HG02943 (cell line): ENCODE results near the gene DNAH10.

Experiments used
- ATAC-seq: cut with Tn5 transposase; IDR thresholded peaks from one replicate; pipeline ENCODE4 v1.9.1; 2021; ENCODE audit warnings: mild to moderate bottlenecking, low read depth, moderate library complexity; ENCODE audit not compliant: unreplicated experiment

Gene DNAH10, protein sequence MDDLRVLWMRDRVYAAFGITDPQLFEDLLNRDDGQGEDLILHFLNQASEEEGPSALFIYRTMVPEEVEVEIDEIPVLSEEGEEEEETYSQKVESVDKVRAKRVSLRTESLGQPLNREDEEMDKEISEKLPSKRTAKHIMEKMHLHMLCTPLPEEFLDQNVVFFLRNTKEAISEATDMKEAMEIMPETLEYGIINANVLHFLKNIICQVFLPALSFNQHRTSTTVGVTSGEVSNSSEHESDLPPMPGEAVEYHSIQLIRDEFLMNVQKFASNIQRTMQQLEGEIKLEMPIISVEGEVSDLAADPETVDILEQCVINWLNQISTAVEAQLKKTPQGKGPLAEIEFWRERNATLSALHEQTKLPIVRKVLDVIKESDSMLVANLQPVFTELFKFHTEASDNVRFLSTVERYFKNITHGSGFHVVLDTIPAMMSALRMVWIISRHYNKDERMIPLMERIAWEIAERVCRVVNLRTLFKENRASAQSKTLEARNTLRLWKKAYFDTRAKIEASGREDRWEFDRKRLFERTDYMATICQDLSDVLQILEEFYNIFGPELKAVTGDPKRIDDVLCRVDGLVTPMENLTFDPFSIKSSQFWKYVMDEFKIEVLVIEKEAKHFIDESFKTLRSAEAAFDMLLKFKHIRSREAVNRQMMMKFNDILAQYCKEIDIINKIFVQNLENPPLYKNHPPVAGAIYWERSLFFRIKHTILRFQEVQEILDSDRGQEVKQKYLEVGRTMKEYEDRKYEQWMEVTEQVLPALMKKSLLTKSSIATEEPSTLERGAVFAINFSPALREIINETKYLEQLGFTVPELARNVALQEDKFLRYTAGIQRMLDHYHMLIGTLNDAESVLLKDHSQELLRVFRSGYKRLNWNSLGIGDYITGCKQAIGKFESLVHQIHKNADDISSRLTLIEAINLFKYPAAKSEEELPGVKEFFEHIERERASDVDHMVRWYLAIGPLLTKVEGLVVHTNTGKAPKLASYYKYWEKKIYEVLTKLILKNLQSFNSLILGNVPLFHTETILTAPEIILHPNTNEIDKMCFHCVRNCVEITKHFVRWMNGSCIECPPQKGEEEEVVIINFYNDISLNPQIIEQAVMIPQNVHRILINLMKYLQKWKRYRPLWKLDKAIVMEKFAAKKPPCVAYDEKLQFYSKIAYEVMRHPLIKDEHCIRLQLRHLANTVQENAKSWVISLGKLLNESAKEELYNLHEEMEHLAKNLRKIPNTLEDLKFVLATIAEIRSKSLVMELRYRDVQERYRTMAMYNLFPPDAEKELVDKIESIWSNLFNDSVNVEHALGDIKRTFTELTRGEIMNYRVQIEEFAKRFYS (N-terminal part only)

DNA sequence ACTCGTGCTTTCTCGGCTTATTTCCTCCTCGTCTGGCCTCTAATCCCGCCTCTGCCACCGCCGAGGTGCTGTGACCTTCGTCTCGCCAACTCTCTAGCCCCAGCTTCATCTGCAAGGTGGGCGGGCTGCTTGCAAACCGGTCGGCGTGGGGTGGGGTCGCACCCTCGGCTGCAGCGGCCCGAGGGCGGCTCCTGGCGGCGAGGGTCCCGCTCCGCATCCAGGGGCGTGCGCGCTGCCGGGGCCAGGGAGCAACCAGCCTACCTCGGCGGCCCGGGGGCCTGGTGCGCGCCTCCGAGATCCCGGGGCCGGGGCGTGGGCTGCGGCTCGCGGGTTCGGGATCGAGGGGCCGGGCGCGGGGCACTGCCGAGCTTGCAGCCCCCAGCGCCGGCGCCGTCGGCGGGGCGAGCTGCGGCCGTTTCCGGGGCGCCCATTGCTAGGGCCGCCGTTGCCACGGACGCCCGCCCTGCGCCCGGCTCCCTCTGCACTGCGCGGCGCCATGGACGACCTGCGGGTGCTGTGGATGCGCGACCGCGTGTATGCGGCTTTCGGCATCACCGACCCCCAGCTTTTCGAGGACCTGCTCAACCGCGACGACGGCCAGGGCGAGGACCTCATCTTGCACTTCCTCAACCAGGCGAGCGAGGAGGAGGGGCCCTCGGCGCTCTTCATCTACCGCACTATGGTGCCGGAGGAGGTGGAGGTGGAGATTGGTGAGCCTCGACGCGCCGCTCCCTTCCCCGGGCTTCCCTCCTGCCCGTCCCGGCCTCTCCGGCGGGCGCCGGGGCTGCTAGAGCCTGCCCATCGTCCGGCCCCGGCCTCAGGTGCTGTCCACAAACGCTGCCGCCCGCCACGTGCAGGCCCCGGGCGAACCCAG is at the start of gene DNAH10:
Gene DNAH10, plus strand, starts transcription at position 461 of the 874 bp plus-strand sequence. Its CDS starts 36 bp downstream, at position 497.
- ATAC-seq = no peak

GRCh38 chr12:123712780-123713319 is 49.3 kb upstream of the DNAH10 start:
- ATAC-seq = no peak

GRCh38 chr12:123713398-123713797 is 48.7 kb upstream of the DNAH10 start:
- no peak for ATAC-seq

GRCh38 chr12:123713823-123714585 is 48.1 kb upstream of the DNAH10 start:
- ATAC-seq = no peak

GRCh38 chr12:123715195-123715594 is 46.9 kb upstream of the DNAH10 start:
- no peak for ATAC-seq

DNA sequence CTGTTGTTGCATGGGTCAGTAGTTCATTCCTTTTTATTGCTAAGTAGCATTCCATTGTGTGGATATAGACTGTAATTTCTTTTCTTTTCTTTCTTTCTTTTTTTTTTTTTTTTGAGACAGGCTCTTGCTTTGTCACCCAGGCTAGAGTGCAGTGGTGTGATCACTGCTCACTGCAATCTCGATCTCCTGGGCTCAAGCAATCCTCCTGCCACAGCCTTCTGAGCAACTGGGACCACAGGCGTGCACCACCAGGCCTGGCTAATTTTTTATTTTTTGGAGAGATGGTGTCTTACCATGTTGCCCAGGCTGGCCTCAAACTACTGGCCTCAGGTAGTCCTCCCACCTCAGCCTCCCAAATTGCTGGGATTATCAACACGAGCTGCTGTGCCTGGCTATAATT is 44.8 kb upstream of the DNAH10 start:
- ATAC-seq = no peak

GRCh38 chr12:123720141-123720814 is 41.8 kb upstream of the DNAH10 start:
- ATAC-seq = no peak

- no peak for ATAC-seq
These were observed 40.9 kb upstream of the DNAH10 start for GRCh38 chr12:123721245-123721644.

DNA sequence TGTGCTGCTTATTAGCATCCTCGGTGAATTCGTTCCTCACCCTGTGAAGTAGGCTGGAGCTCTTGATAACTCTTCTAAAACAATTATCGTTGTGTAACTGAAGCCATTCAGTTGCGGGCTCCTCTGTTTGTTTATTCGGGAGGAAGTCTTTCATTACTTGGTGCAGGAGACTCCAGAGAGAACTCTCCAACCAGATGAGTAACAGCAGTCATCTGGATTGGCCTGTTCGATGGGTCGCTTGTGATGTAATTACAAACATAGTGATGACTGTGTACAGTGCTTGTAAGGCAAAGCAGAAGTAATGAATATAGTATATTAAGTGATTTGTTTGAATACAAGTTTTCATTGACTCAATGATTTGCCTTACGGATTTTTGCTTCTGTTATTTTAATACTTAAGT is 39.1 kb upstream of the DNAH10 start:
- no peak for ATAC-seq

DNA sequence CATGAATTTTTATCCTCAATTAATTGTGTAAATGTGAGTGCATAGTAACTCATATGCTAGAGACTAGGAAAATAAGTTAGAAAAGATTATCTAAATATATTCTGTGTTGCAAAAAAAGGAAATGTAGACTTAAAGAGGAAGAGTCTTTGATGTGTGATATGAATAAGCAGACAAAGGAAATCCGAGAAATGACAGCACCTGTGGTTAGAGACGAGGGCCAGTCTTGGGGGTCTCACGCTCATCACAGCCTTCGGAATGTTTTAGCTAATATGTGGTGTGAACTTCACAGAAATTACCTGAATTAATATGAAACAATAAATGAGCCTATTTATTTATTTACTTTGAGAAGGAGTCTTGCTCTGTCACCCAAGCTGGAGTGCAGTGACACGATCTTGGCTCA is 38.3 kb upstream of the DNAH10 start:
- no peak for ATAC-seq

DNA sequence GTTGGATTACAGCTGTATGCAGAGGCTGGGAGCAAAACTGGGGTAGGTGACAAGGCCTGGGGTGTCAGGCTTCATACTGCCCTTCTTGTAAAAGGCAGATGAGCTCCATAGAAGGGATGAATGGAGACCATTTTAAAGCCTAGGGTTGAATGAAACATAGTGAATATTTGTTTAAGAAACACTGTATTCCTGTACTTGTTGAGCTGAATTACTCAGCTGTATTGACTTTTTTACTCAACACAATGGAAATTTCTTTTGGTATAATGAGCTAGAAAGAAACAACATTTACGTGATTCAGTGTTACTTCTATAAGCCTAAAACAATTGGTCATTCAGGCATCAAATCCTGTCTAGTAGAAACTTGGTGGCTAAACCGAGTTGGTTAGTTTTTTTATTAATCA is 35.9 kb upstream of the DNAH10 start:
- no peak for ATAC-seq

- ATAC-seq = no peak
These were observed 35.1 kb upstream of the DNAH10 start for GRCh38 chr12:123726962-123727361.

DNA sequence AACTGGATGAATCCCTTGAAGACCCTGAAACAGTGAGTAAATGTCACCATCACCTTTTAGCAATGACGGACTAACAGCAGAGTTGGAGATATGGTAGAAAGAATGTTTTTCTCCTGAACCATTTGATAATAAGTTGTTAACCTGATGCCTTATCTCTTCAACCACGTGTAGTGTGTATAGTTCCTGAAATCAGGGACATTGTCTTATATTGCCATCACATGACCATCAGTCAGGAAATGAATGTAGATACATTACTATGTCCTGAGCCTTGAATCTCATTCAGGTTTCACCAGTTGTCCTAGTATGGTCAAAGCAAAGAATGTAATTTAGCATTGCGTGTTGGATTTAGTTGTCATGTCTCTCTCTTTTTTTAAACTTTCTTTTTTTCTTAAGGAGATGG is 34.2 kb upstream of the DNAH10 start:
- ATAC-seq = no peak

GRCh38 chr12:123731596-123731995 is 30.5 kb upstream of the DNAH10 start:
- ATAC-seq = no peak

GRCh38 chr12:123732251-123732650 is 29.9 kb upstream of the DNAH10 start:
- no peak for ATAC-seq

- no peak for ATAC-seq
These were observed 28.9 kb upstream of the DNAH10 start for GRCh38 chr12:123733229-123733628.

- no peak for ATAC-seq
These were observed 27.8 kb upstream of the DNAH10 start for GRCh38 chr12:123734268-123734667.

- ATAC-seq = no peak
These were observed 20.0 kb upstream of the DNAH10 start for GRCh38 chr12:123741937-123742572.
